HG02852 (cell line): Measurements from ENCODE around the gene SORCS1.

Experiments
- ATAC-seq: cut with Tn5 transposase; IDR thresholded peaks from one replicate; pipeline ENCODE4 v1.9.1; 2021; ENCODE audit warnings: mild to moderate bottlenecking, moderate library complexity; ENCODE audit not compliant: unreplicated experiment

The SORCS1 gene

DNA sequence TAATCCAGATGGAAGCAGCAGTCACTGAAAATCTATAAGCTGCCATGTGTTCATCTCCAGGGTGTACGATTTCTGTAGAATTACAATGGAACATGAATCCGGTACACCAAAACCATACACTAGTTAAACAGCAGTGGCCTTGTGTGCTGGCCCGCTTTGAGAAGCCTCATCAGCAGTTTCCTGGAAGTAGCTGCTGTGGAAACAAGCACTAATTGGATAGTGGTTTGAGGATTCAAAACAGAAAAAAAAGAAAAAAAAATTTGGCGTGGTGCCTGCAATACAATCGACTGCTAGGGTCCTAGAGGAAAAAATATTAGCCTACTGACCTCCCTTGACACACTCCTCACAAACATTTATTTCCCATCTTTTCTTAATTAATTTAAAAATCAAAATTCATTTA lies 545.9 kb downstream of the SORCS1 start:
- ATAC-seq = no peak

GRCh38 chr10:106615081-106615480 lies 549.4 kb downstream of the SORCS1 start:
- ATAC-seq = no peak

DNA sequence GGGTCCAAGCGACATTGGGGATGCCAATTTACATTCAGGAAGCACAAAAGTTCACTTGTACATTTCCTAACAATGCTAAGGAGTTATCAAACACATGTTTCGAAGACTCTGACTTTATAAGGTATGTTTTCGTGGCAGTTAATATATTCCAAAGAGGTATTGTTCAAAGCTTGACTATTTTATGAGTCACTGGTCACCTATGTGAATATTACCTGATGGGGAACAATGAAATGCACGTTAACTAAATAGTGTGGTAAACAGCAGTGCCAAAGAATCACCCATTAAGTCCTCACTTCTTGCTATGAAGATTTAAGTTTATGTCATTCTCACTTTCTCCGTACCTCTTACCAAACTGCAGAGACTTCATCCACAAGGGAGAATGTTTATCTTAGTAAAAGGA lies 550.2 kb downstream of the SORCS1 start:
- no peak for ATAC-seq

- ATAC-seq = no peak
These were observed 552.1 kb downstream of the SORCS1 start for GRCh38 chr10:106612381-106612780.

- ATAC-seq = no peak
These were observed 554.8 kb downstream of the SORCS1 start for GRCh38 chr10:106609470-106610266.

DNA sequence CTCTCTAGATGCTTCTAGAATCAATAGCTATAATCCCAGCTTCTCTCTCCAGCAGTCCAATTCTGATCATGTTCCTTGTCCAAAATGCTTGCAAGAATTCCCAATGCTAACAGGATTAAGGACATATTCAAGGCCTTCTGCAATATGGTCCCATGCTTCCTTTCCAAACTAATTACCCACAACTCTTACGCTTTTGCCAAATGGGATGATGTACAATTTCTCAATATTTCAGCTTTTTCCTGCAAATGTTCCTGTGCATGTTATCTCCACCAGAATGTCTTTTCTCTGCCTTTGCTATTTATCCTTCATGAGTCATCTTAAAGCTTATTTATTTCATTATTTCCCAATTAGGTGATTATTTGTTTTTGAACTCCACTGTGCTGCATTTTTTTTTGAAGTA lies 556.4 kb downstream of the SORCS1 start:
- no peak for ATAC-seq

GRCh38 chr10:106595281-106595680 lies 569.2 kb downstream of the SORCS1 start:
- ATAC-seq = no peak

DNA sequence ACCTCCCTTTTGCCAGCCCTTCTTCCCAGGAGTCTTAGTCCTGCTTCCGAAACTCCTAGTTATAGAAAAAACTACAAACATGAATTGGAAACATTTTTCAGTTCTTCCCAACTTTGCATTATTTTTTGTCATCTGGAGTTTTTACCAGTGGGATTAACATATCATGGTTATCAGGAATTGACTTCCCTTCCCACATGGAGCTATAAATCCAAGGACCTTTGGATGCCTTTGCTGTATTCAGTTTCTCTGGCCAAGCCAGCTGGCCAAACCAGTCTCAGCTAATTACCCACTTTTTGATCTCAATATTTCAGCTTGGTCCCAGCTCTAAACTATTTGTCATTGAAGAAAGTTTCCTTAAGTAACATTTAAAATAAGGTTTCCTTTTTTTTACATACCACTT lies 570.6 kb downstream of the SORCS1 start:
- ATAC-seq = no peak

DNA sequence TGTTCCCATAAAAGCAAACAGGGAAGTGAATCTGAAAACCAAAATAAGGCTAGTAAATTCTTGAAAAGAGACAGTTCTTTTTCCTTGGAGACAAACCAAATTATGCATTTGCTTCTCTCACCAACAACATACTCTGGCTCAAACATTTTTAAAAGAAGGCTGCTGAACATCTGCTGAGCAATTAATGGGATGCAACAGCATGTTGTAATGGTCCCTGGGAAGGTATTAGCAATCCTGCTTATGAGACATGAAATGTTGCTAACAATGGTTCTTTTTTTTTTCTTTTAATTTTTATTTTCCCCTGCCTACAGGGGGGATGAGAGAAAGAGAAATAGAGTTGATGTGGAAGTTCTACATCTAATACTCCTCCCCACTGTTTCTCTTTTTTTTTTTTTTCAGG lies 572.1 kb downstream of the SORCS1 start:
- ATAC-seq = no peak

DNA sequence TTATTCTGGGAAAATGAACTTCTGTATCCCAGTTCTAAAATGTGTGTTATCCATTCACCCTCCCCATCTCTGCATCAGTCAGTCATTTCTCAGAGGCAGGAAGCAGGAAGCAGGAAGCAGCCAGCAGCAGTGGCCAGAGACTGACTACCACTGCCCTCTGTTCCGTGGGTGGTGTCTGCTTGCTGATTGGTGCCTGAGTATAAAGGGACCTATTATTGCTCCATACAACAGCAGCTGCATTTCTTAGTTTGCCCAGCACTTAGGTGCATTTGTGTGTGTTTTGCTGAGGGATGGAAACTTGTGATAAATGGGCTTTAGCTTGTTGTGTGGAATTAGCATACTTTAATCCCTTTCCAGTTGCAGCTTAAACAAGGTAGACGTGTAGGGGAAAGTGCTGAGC lies 582.2 kb downstream of the SORCS1 start:
- ATAC-seq = no peak

DNA sequence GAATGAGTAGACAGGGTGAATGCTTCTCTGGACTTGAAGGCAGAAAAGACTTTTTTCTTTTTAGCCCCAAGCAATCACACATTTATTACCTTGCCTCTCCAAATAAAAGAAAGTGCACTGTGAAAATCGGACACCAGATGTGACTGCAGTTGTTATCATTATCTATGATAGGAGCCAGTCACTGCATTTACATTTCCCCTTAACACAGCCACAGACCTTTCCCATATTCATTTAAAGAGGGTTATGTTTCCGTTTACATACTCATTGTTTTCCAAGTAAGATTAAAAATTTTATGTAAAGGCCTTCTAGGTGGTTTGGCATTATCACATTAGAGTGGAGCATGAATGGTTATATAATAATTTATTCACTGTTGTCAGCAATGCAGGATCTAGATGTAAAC lies 586.8 kb downstream of the SORCS1 start:
- no peak for ATAC-seq

GRCh38 chr10:106577266-106577665 lies 587.2 kb downstream of the SORCS1 start:
- ATAC-seq = no peak

GRCh38 chr10:106576534-106576933 lies 588.0 kb downstream of the SORCS1 start:
- no peak for ATAC-seq

DNA sequence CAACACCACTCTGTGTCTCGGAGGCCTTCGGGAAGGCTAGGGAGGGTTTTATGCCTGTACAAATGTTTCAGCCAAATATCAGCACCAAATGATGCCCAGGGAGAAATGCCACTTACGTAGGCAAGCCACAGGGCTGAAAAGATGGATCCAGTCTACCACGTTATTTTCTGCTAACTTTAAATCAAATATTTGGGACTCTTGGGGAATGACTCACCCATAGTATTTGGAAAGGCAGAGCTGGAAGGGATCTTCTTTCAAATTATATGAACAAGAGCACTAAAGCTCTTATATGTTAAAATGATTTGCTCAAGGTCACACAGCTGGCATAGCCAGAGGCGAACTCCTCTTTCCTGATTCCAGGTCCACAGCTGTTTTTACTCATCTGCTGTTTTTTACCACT lies 591.4 kb downstream of the SORCS1 start:
- no peak for ATAC-seq

- ATAC-seq = no peak
These were observed 593.1 kb downstream of the SORCS1 start for GRCh38 chr10:106571192-106571946.

DNA sequence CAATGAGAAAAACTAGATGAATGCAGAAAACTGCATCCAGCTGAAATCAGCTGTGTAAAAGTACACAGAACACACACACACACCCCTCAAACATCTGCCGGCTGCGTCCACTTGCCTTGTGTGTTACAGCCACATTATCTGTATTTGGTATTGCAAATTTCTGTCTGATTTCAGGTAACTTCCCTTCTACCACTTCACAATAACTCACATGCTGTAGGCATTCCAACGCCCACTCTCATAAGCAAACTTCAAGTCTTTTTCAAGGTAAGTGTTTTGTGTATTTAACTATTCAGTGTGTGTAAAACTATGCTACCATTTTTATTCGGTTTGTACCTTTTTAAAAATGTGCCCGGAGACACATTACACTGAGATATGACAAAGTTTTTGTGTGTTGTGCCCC lies 594.2 kb downstream of the SORCS1 start:
- ATAC-seq = no peak

- no peak for ATAC-seq
These were observed 596.9 kb downstream of the SORCS1 start for GRCh38 chr10:106567629-106568028.

DNA sequence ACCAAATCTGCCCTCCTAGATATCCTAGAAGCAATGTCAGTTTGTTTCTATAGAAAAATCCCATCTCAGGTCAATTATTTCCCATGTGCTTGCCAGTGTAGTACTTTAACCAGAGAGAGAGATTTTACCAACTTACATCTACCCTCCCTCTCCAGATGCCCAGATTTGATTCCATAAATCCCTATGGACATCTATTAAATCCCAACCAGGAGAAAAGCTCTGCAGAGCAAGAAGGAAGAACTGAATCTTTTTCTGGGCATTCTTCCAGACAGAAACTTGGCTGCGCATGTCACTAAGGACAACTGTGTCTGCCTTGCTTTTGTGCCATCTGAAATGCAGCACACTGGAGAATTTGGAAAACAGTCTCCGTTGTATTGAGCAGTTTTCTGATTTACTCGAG lies 597.6 kb downstream of the SORCS1 start:
- ATAC-seq = no peak

- ATAC-seq = no peak
These were observed 599.0 kb downstream of the SORCS1 start for GRCh38 chr10:106565546-106565945.

- ATAC-seq = no peak
These were observed 601.1 kb downstream of the SORCS1 start for GRCh38 chr10:106563384-106563783.

- no peak for ATAC-seq
These were observed 603.4 kb downstream of the SORCS1 start for GRCh38 chr10:106560925-106561640.

DNA sequence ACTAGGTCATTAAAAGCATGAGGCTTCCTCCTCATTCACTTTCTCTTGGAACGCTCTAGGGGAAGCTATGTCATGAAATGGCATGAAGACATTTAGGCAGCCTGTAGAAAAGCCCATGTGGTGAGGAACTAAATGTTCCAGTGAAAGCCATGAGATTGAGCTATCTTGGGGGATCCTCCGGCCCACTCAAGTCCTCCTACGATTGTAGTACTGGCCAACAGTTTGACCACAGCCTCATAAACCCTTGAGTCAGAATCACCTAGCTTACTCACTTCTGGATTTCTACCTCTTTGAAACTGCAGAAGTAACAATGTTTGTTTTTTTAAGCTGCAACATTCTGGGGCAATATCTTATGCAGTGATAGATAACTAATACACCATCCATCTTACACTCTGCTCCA lies 605.1 kb downstream of the SORCS1 start:
- no peak for ATAC-seq
